ENCODE data around the gene JAKMIP3. TPM values are rescaled to one million over a fixed set of nuclear protein-coding genes. Genes with fewer than 3 reads are reported as not detected.

The JAKMIP3 gene
- total RNA-seq, 1 donor from 2014 or later, result 1.3 TPM

DNA sequence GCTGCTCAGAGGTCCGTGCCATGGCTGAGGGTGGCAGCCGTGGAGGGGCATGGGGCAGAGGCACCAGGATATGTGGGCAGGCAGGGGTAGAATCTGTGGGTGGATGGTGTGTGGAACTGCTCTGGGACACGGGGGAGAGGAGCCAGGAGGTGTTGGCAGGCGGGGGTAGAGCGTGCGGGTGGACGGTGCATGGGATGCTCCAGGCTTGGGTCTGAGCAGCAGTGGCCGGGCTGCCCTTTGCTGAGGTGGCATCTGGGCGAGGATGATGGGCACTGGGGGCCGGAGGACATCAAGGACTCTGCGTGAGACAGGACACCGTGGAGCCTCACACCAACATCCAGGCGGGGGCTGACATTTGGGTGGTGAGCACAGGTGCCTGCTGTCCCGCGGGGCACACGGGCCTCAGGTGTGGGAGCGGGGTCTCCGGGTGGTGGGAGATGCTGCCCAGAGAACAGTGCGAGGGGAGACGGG is 46.2 kb downstream of the JAKMIP3 start:
- H3K36me3 Mint-ChIP-seq (ENCODE audit: low read depth), result no peaks in the 10 kb centered on the region
- intact Hi-C loops (cut with micrococcal nuclease), result no loop called here
- no peak overlapping the region for H3K27ac Mint-ChIP-seq
- no peaks in the 10 kb centered on the region for H3K27me3 Mint-ChIP-seq
- no peak overlapping the region for H3K4me3 Mint-ChIP-seq
- no peaks in the 10 kb centered on the region for H3K4me1 Mint-ChIP-seq
- H3K9me3 Mint-ChIP-seq, result no peaks in the 10 kb centered on the region
- no peak for DNase-seq

DNA sequence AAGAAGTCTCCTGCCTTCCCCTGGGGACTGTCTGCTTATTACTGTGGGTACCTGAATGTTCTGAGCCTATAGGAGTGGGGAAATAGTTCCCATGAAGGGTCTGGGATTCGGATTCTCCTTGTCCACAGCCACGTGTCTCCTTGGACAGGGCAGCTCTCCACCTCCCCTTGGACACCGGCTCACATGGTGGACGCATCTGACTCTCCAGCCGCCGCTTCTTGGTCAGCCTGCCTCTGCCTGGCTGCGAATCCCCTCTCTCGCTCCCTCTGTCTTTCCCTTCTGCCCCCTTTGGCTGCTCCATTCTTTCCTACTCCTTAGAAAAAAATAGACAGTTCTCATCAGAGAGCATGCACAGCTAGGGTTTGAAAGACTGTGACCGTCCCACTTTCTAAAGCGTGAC is 46.9 kb downstream of the JAKMIP3 start:
- intact Hi-C loops (cut with micrococcal nuclease), result no loop called here
- DNase-seq, result no peak
- Mint-ChIP-seq H3K9me3 (no peaks in the 10 kb centered on the region), H3K4me1 (no peaks in the 10 kb centered on the region), H3K27me3 (no peaks in the 10 kb centered on the region), H3K27ac (no peak overlapping the region), H3K4me3 (no peak overlapping the region), H3K36me3 (ENCODE audit: low read depth) (no peaks in the 10 kb centered on the region)

DNA sequence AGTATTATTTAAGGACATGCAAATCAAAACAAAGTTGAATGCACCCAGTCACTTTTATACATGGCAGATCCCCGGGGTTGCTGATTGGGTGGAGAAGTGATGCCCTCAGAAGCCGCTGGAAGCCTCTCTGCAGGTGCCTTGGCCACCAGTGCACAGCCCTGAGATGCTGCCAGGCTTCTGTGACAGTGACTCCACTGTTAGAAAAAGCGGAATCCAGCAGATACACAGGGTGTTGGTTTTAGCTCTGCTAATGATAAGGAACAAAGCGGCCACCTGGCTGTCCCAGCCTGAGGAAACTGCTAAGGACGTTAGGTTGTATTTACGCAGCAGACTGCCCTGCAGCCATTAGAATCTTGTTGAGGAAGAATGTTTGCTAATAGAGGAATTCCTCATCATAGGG is 47.5 kb downstream of the JAKMIP3 start:
- DNase-seq, result no peak
- intact Hi-C loops (cut with micrococcal nuclease), result no loop called here
- Mint-ChIP-seq H3K4me1 (no peaks in the 10 kb centered on the region), H3K27ac (no peak overlapping the region), H3K36me3 (ENCODE audit: low read depth) (no peaks in the 10 kb centered on the region), H3K27me3 (no peaks in the 10 kb centered on the region), H3K4me3 (no peak overlapping the region), H3K9me3 (no peaks in the 10 kb centered on the region)

DNA sequence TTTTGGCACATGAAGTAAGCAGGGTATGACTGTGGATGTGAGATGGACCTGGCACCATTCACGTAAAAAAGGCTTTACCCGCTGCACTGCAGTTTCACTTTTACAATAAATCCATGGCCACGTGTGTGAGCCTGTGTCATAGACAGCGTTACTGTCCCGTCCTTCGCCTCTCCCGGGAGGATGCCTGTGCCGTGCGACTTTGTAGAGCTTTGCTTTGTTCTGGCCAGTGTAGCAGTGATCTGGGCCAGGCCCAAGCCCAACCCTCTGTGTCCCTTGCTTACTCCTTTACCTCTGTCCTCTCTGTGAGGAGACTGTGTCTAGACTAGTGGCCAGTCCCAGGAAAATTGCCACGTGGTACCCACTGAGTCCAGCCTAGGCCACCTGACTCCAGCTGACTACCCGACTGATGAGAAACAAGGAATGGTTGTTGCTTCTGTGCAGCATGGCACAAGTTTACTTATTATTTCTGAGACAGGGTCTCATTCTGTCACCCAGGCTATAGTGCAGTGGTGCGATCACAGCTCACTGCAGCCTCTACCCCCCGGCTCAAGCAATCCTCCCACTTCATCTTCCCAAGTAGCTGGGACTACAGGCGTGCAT is 48.1 kb downstream of the JAKMIP3 start:
- Mint-ChIP-seq H3K9me3 (no peaks in the 10 kb centered on the region), H3K4me1 (no peaks in the 10 kb centered on the region), H3K4me3 (no peak overlapping the region), H3K36me3 (ENCODE audit: low read depth) (no peaks in the 10 kb centered on the region), H3K27ac (no peak overlapping the region), H3K27me3 (no peaks in the 10 kb centered on the region)
- intact Hi-C loops (cut with micrococcal nuclease), result no loop called here
- DNase-seq, result no peak

DNA sequence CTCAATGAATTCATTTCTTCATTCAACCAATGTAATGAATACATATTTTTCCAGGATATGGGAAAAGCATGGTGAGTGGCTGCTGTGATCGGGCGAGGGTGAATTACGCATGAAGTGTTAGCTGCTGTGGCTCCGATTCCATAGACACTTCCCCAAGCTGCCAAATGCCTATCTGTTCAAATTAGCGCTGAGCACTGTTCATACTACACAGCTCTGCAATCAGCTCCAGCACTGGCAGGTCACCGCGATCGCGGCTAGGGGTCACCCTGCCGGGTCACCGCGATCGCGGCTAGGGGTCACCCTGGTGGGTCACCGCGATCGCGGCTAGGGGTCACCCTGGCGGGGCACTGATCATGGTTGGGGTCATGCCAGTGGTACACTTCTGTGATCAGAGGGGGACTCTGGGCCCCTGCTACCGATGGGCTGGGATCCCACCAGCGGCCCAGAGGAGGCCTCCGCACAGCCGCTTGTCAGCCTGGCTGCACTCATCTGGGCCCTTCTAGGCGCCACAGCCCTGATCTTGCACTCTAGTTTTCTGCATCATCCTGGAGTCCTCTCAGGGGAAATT is 49.3 kb downstream of the JAKMIP3 start:
- Mint-ChIP-seq H3K4me3 (no peak overlapping the region), H3K27me3 (no peaks in the 10 kb centered on the region)
- intact Hi-C loops (cut with micrococcal nuclease), result no loop called here

More for the DNA sequence above, 49.3 kb downstream of the JAKMIP3 start:
- H3K36me3 Mint-ChIP-seq (ENCODE audit: low read depth), result no peaks in the 10 kb centered on the region
- H3K27ac Mint-ChIP-seq, result no peak overlapping the region
- no peak for DNase-seq
- no peaks in the 10 kb centered on the region for H3K4me1 Mint-ChIP-seq
- no peaks in the 10 kb centered on the region for H3K9me3 Mint-ChIP-seq

Other genes starting within 250 kb of the JAKMIP3 start
- 33.2 and 36.2 TPM in 2 replicates for gene PPP2R2D, start 164.9 kb upstream of the JAKMIP3 start, total RNA-seq
- 94.4 and 95.1 TPM in 2 replicates for gene BNIP3, start 84.0 kb upstream of the JAKMIP3 start, total RNA-seq
- 32.5 TPM in 2 replicates for gene DPYSL4, start 121.0 kb downstream of the JAKMIP3 start, total RNA-seq
- 15.2 and 18.4 TPM in 2 replicates for gene STK32C, start 242.0 kb downstream of the JAKMIP3 start, total RNA-seq

All from activated CD4-positive, alpha-beta T cell treated with anti-CD3 and anti-CD28 coated beads, Interleukin-2, amount 10 ng/mL, durations not matched to agents 24 days and 14 days (primary cell).